Left kidney (tissue), 1 donor: ENCODE data around the gene LMOD2. TPM values are rescaled to one million over a fixed set of nuclear protein-coding genes. Genes with fewer than 3 reads are reported as not detected.

Experiments used
- polyA plus RNA-seq: library from polyadenylated mRNA; unstranded; fragments of 120-200 nt; gene quantifications from one replicate; pipeline ENCODE4 v1.2.1, GENCODE V29; 2013; ENCODE audit not compliant: insufficient read length

The LMOD2 gene
- polyA plus RNA-seq, 1 donor = not detected

Other genes with a start within 250 kb of the LMOD2 start
- 8.0 TPM for gene IQUB, start 121.3 kb upstream of the LMOD2 start, polyA plus RNA-seq
- 228 TPM for gene NDUFA5, start 98.0 kb upstream of the LMOD2 start, polyA plus RNA-seq
- gene ASB15, start 54.0 kb upstream of the LMOD2 start, polyA plus RNA-seq = 2.5 TPM
- 82.4 TPM for gene WASL, start 93.1 kb downstream of the LMOD2 start, polyA plus RNA-seq
- 0.86 TPM for gene HYAL4, start 189.3 kb downstream of the LMOD2 start, polyA plus RNA-seq